ENCODE measurements around the gene RBM14.
"Not testable (repeated sequence)": the region's sequence is repeated elsewhere in the genome, so short reads cannot be mapped to it uniquely, and the experiment has no call there.

RBM14 gene

GRCh38 chr11:66616379-66617154 is at the start of gene RBM14:
TSS of gene RBM14 (plus strand) at chr11:66616630. CDS start at chr11:66616721, 91 bp downstream.
- peak; percentile 99 for DNase-seq

- no peak for DNase-seq
Observed at GRCh38 chr11:66567787-66568123, 48.7 kb upstream of the RBM14 start.

GRCh38 chr11:66568124-66568916 is 48.1 kb upstream of the RBM14 start, which contains the start of gene CTSF:
TSS of gene CTSF (minus strand) at chr11:66568606. CDS start at chr11:66568486, 120 bp downstream.
- DNase-seq: peak; percentile 87

GRCh38 chr11:66569076-66569475 is 47.4 kb upstream of the RBM14 start:
- no peak for DNase-seq

- DNase-seq: no peak
Observed at GRCh38 chr11:66570079-66570849, 46.2 kb upstream of the RBM14 start.

- no peak for DNase-seq
Observed at GRCh38 chr11:66570850-66571180, 45.6 kb upstream of the RBM14 start.

- DNase-seq: peak; percentile 95
Observed at GRCh38 chr11:66579017-66579606, 37.3 kb upstream of the RBM14 start.

- DNase-seq: no peak
Observed at GRCh38 chr11:66580803-66581202, 35.6 kb upstream of the RBM14 start.

- no peak for DNase-seq
Observed at GRCh38 chr11:66581261-66581660, 35.2 kb upstream of the RBM14 start.

GRCh38 chr11:66582565-66583147 is 33.8 kb upstream of the RBM14 start:
- DNase-seq: not testable (repeated sequence)

GRCh38 chr11:66585447-66585846 is 31.0 kb upstream of the RBM14 start:
- DNase-seq: not testable (repeated sequence)

GRCh38 chr11:66586136-66586535 is 30.3 kb upstream of the RBM14 start:
- DNase-seq: no peak

- DNase-seq: not testable (repeated sequence)
Observed at GRCh38 chr11:66589315-66589714, 27.1 kb upstream of the RBM14 start.

- no peak for DNase-seq
Observed at GRCh38 chr11:66589996-66590675, 26.3 kb upstream of the RBM14 start.

- no peak for DNase-seq
Observed at GRCh38 chr11:66591175-66591574, 25.3 kb upstream of the RBM14 start.

- peak; percentile 99 for DNase-seq
Observed at GRCh38 chr11:66592457-66593302, 23.8 kb upstream of the RBM14 start, which contains the start of the genes CCDC87 and CCS. TSS of gene CCDC87 (minus strand) at chr11:66593063. CDS start at chr11:66593015, 48 bp downstream. TSS of gene CCS (plus strand) at chr11:66593185. CDS start at chr11:66593262, 77 bp downstream.

- no peak for DNase-seq
Observed at GRCh38 chr11:66593303-66593635, 23.2 kb upstream of the RBM14 start.

- DNase-seq: peak; percentile 62
Observed at GRCh38 chr11:66593650-66594049, 22.8 kb upstream of the RBM14 start.

GRCh38 chr11:66595245-66595904 is 21.1 kb upstream of the RBM14 start:
- no peak for DNase-seq

GRCh38 chr11:66598993-66599392 is 17.4 kb upstream of the RBM14 start:
- DNase-seq: no peak
